IPS-NIHi11 (cell line): Measurements from ENCODE around the gene NPM1.
"Not testable (repeated sequence)": the region's sequence is repeated elsewhere in the genome, so short reads cannot be mapped to it uniquely, and the experiment has no call there.

Source experiments
- DNase-seq: peaks from one replicate; pipeline ENCODE4 v3.0.0; 2012; ENCODE audit warnings: mixed read lengths, low spot score

The NPM1 gene

GRCh38 chr5:171387345-171387969 is at the start of gene NPM1:
Gene NPM1, plus strand, starts transcription at chr5:171387849. Its CDS starts 100 bp downstream, at chr5:171387949.
- peak; percentile 98 for DNase-seq

GRCh38 chr5:171340042-171340441 is 47.6 kb upstream of the NPM1 start:
- no peak for DNase-seq

- DNase-seq = no peak
These were observed 47.2 kb upstream of the NPM1 start for GRCh38 chr5:171340491-171340890.

- peak; percentile 63 for DNase-seq
These were observed 45.1 kb upstream of the NPM1 start for GRCh38 chr5:171342362-171343111.

GRCh38 chr5:171344936-171345608 is 42.6 kb upstream of the NPM1 start:
- no peak for DNase-seq

- DNase-seq = no peak
These were observed 36.0 kb upstream of the NPM1 start for GRCh38 chr5:171351536-171352073.

GRCh38 chr5:171355302-171355724 is 32.3 kb upstream of the NPM1 start:
- DNase-seq = no peak

GRCh38 chr5:171357843-171358242 is 29.8 kb upstream of the NPM1 start:
- no peak for DNase-seq

GRCh38 chr5:171361151-171361550 is 26.5 kb upstream of the NPM1 start:
- not testable (repeated sequence) for DNase-seq

- DNase-seq = not testable (repeated sequence)
These were observed 24.4 kb upstream of the NPM1 start for GRCh38 chr5:171363249-171363648.

- no peak for DNase-seq
These were observed 23.8 kb upstream of the NPM1 start for GRCh38 chr5:171363846-171364245.

- peak; percentile 71 for DNase-seq
These were observed 22.3 kb upstream of the NPM1 start for GRCh38 chr5:171365351-171365750.

GRCh38 chr5:171366645-171367044 is 21.0 kb upstream of the NPM1 start:
- DNase-seq = no peak

GRCh38 chr5:171367424-171368370 is 20.0 kb upstream of the NPM1 start:
- DNase-seq = no peak

- no peak for DNase-seq
These were observed 18.6 kb upstream of the NPM1 start for GRCh38 chr5:171369056-171369455.

- DNase-seq = no peak
These were observed 17.8 kb upstream of the NPM1 start for GRCh38 chr5:171369898-171370297.

- DNase-seq = not testable (repeated sequence)
These were observed 16.8 kb upstream of the NPM1 start for GRCh38 chr5:171370881-171371280.

GRCh38 chr5:171371326-171371725 is 16.3 kb upstream of the NPM1 start:
- DNase-seq = no peak

- no peak for DNase-seq
These were observed 7.7 kb upstream of the NPM1 start for GRCh38 chr5:171379961-171380360.

GRCh38 chr5:171384416-171384815 is 3.2 kb upstream of the NPM1 start:
- DNase-seq = not testable (repeated sequence)

- DNase-seq = not testable (repeated sequence)
These were observed 2.6 kb upstream of the NPM1 start for GRCh38 chr5:171384999-171385398.
